ENCODE results near the gene MBOAT1.

Gene MBOAT1

DNA sequence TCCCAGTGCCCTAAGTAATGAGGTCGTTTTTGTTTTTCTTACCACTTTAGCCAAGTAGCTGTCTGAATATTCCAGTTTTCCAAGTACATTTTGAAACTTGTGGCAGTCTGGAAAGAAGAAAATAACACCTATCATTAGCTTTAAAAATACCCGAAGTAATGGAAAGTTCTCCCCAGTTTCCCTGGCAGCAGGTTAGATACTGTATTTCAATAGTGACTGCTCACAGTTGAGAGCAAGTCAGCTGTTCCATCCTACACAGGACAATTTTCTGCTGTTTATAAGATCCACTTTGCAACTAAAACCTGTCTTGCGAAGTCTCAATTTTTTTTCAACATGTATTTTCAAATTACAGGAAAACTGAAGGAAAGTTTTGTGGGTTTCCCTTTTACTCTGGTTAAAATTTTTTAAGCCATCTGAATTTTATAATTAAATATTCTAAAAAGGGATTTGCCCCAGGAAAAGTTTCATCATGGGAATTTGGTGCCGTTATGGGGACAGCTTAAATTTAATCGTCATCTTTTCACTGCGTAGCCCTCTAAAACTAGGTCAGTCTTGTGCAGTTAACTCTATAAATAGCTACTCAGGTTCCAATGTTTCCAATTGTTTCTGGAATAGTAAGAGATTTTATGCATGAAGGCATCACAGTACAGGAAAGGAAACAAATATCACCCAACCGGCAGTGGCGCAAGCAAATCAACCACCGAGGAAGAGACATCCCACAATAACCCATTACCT, 96.9 kb downstream of the MBOAT1 start:
- H3K4me3 ChIP-seq (ENCODE audit: low read depth, low read length), result no peak overlapping the region
- no peak for DNase-seq (ENCODE audit: low read depth)
- TF ChIP-seq, protein P1, sequence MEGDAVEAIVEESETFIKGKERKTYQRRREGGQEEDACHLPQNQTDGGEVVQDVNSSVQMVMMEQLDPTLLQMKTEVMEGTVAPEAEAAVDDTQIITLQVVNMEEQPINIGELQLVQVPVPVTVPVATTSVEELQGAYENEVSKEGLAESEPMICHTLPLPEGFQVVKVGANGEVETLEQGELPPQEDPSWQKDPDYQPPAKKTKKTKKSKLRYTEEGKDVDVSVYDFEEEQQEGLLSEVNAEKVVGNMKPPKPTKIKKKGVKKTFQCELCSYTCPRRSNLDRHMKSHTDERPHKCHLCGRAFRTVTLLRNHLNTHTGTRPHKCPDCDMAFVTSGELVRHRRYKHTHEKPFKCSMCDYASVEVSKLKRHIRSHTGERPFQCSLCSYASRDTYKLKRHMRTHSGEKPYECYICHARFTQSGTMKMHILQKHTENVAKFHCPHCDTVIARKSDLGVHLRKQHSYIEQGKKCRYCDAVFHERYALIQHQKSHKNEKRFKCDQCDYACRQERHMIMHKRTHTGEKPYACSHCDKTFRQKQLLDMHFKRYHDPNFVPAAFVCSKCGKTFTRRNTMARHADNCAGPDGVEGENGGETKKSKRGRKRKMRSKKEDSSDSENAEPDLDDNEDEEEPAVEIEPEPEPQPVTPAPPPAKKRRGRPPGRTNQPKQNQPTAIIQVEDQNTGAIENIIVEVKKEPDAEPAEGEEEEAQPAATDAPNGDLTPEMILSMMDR (IDR thresholded peaks at IDR 0.05; ENCODE audit: low read depth, low read length, missing control alignments), result no peak
- in situ Hi-C loops (cut with HindIII; ENCODE audit: low sequenced_read_pairs), result no loop called here

GRCh38 chr6:20113649-20114224, 98.5 kb downstream of the MBOAT1 start:
- DNase-seq (ENCODE audit: low read depth), result no peak
- in situ Hi-C loops (cut with HindIII; ENCODE audit: low sequenced_read_pairs), result no loop called here

GRCh38 chr6:20112841-20113240, 99.4 kb downstream of the MBOAT1 start:
- DNase-seq (ENCODE audit: low read depth), result no peak
- in situ Hi-C loops (cut with HindIII; ENCODE audit: low sequenced_read_pairs), result no loop called here
- TF ChIP-seq, protein P1 (IDR thresholded peaks at IDR 0.05; ENCODE audit: low read depth, low read length, missing control alignments), result no peak
- no peak overlapping the region for H3K4me3 ChIP-seq (ENCODE audit: low read depth, low read length)

More at GRCh38 chr6:20113649-20114224, 98.5 kb downstream of the MBOAT1 start:
- H3K4me3 ChIP-seq (ENCODE audit: low read depth, low read length), result no peak overlapping the region
- TF ChIP-seq, protein P1 (IDR thresholded peaks at IDR 0.05; ENCODE audit: low read depth, low read length, missing control alignments), result no peak

- no peak overlapping the region for H3K4me3 ChIP-seq (ENCODE audit: low read depth, low read length)
- no peak for DNase-seq (ENCODE audit: low read depth)
- TF ChIP-seq, protein P1 (IDR thresholded peaks at IDR 0.05; ENCODE audit: low read depth, low read length, missing control alignments), result no peak
- in situ Hi-C loops (cut with HindIII; ENCODE audit: low sequenced_read_pairs), result no loop called here
Measured at GRCh38 chr6:20112241-20112640, 100.0 kb downstream of the MBOAT1 start.

DNA sequence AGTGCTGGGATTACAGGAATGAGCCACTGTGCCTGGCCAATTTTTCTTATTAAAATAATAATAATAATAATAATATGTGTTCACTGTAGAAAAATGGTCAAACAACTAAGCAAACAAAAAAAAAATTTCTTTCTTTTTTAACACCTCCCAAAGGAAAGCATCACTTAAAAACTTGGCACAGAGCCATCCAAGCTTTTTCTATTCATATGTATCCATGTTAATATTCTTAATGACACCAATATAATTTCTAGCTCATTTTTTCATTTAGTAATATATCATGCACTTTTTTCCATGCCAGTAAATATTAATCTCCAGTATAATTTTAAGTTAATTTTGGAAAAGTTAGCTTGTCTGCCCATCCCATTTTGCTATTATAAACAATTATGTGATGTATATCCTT, 101.8 kb downstream of the MBOAT1 start:
- H3K4me3 ChIP-seq (ENCODE audit: low read depth, low read length), result no peak overlapping the region
- in situ Hi-C loops (cut with HindIII; ENCODE audit: low sequenced_read_pairs), result no loop called here
- TF ChIP-seq, protein P1 (IDR thresholded peaks at IDR 0.05; ENCODE audit: low read depth, low read length, missing control alignments), result no peak
- DNase-seq (ENCODE audit: low read depth), result no peak

DNA sequence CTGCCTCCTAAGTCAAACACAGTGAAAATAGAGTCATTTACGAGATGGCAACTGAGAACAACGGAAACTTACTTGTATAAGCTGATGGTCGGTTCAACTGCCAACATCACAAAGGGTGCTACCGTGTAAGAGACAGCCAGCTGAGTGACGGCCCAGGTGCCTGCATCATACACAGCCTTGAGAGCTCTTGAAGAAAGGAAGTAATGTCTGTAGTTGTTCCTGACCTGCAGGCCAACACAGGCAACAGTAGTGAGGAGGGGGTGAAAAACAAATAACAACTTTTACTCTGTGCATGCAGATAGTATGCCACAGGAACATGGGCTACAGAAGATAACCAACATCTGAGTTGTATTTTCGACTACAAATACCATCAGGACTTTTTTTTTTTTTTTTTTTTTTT, 102.7 kb downstream of the MBOAT1 start:
- DNase-seq (ENCODE audit: low read depth), result no peak
- TF ChIP-seq, protein P1 (IDR thresholded peaks at IDR 0.05; ENCODE audit: low read depth, low read length, missing control alignments), result no peak
- in situ Hi-C loops (cut with HindIII; ENCODE audit: low sequenced_read_pairs), result no loop called here

More for the DNA sequence above, 102.7 kb downstream of the MBOAT1 start:
- H3K4me3 ChIP-seq (ENCODE audit: low read depth, low read length), result no peak overlapping the region
